Inflammatory macrophage treated with lipopolysaccharide for 1 hour (primary cell): Measurements from ENCODE around the gene TSGA10IP.

Source experiments
- DNase-seq, 2 donors: peaks; one replicate each; pipeline ENCODE4 v3.0.0-alpha.2; 2020 to 2022

The TSGA10IP gene

GRCh38 chr11:65977621-65978390 is 32.5 kb downstream of the TSGA10IP start:
- no peak for DNase-seq

GRCh38 chr11:65978391-65979238 is 33.3 kb downstream of the TSGA10IP start:
- no peak for DNase-seq

GRCh38 chr11:65979261-65979759 is 34.0 kb downstream of the TSGA10IP start:
- no peak for DNase-seq

- no peak for DNase-seq
Observed at GRCh38 chr11:65981101-65981740, 35.9 kb downstream of the TSGA10IP start.

GRCh38 chr11:65981972-65982823 is 36.9 kb downstream of the TSGA10IP start:
- DNase-seq: no peak

- no peak for DNase-seq
Observed at GRCh38 chr11:65982824-65983588, 37.7 kb downstream of the TSGA10IP start.

GRCh38 chr11:65983589-65983987 is 38.3 kb downstream of the TSGA10IP start:
- DNase-seq: no peak

GRCh38 chr11:65987336-65987735 is 42.1 kb downstream of the TSGA10IP start:
- DNase-seq: no peak

GRCh38 chr11:65988791-65989592 is 43.7 kb downstream of the TSGA10IP start:
- peak; percentile 86 to 98 for DNase-seq

GRCh38 chr11:65992056-65992455 is 46.8 kb downstream of the TSGA10IP start:
- no peak for DNase-seq

- DNase-seq: no peak
Observed at GRCh38 chr11:65997286-65997685, 52.0 kb downstream of the TSGA10IP start.

GRCh38 chr11:66001942-66002647 is 56.8 kb downstream of the TSGA10IP start, which contains the start of the genes BANF1 and EIF1AD:
BANF1 (plus strand) TSS chr11:66002503; CDS start chr11:66003251, 748 bp downstream.
EIF1AD (minus strand) TSS chr11:66002157; CDS start chr11:66000389, 1,768 bp downstream.
- DNase-seq: peak; percentile 93 to 97

GRCh38 chr11:66002648-66003225 is 57.5 kb downstream of the TSGA10IP start:
- DNase-seq: no peak

- no peak for DNase-seq
Observed at GRCh38 chr11:66003291-66003690, 58.0 kb downstream of the TSGA10IP start.

GRCh38 chr11:66004186-66004585 is 58.9 kb downstream of the TSGA10IP start:
- DNase-seq: no peak

- DNase-seq: no peak
Observed at GRCh38 chr11:66006134-66006890, 61.0 kb downstream of the TSGA10IP start.

GRCh38 chr11:66006891-66007176 is 61.6 kb downstream of the TSGA10IP start:
- no peak for DNase-seq

GRCh38 chr11:66007201-66007634 is 61.9 kb downstream of the TSGA10IP start:
- no peak for DNase-seq

GRCh38 chr11:66008095-66008467 is 62.8 kb downstream of the TSGA10IP start:
- DNase-seq: no peak
